MCF 10A (cell line): Measurements from ENCODE around the gene AGAP1. TPM values are rescaled to one million over a fixed set of nuclear protein-coding genes. Genes with fewer than 3 reads are reported as not detected.

Source experiments
- BruUV-seq: library from RNA; stranded (reverse); fragments of 400-500 nt; replicated peaks from 2 replicates; lab custom pipeline; 2021; lab: Mats Ljungman, UMichigan
- CTCF ChIA-PET: fragments of 300-600 bp; sonication (Branson Sonifier 250); formaldehyde crosslinking; extraction: SDS; loops from one replicate; lab custom pipeline; 2021; ENCODE audit warnings: antibody characterized with exemption, inconsistent platforms; lab: Yijun Ruan, JAX
- POLR2A ChIA-PET: fragments of 300-600, 350-650 bp; sonication (Branson Sonifier 250); formaldehyde crosslinking; extraction: SDS; loops from one replicate; lab custom pipeline; 2020; ENCODE audit warnings: antibody characterized with exemption, inconsistent platforms; lab: Yijun Ruan, JAX
- DNase-seq: peaks from one replicate; pipeline ENCODE4 v3.0.0-alpha.2; 2018; ENCODE audit not compliant: unreplicated experiment
- H3K27ac Mint-ChIP-seq: one replicate; pipeline ENCODE4 v1.8.0; 2022; ENCODE audit warnings: mild to moderate bottlenecking, low read depth, mixed read lengths; ENCODE audit not compliant: unreplicated experiment
- H3K27me3 Mint-ChIP-seq: one replicate; pipeline ENCODE4 v1.8.0; 2022; ENCODE audit warnings: mixed read lengths; ENCODE audit not compliant: insufficient read depth, unreplicated experiment
- H3K36me3 Mint-ChIP-seq: one replicate; pipeline ENCODE4 v1.8.0; 2022; ENCODE audit warnings: mild to moderate bottlenecking, moderate library complexity, mixed read lengths; ENCODE audit not compliant: insufficient read depth, unreplicated experiment
- H3K4me1 Mint-ChIP-seq: one replicate; pipeline ENCODE4 v1.8.0; 2022; ENCODE audit warnings: mixed read lengths; ENCODE audit not compliant: insufficient read depth, unreplicated experiment
- H3K4me3 Mint-ChIP-seq: one replicate; pipeline ENCODE4 v1.8.0; 2022; ENCODE audit warnings: mild to moderate bottlenecking, moderate library complexity, mixed read lengths; ENCODE audit not compliant: unreplicated experiment
- H3K9me3 Mint-ChIP-seq: one replicate; pipeline ENCODE4 v1.8.0; 2022; ENCODE audit warnings: mixed read lengths; ENCODE audit not compliant: unreplicated experiment
- intact Hi-C: fragments of 100-400 bp; cut with micrococcal nuclease; formaldehyde crosslinking; loops from 2 replicates; pipeline ENCODE4 v1.14.1; 2022
- total RNA-seq: library from RNA; stranded (reverse); gene quantifications from 2 replicates; pipeline ENCODE4 v1.2.3, GENCODE V29; 2022
- TF ChIP-seq, protein P1 (sequence below): fragments of 200-600 bp; IDR thresholded peaks from one replicate; pipeline ENCODE4 v1.8.0; 2022; ENCODE audit warnings: antibody characterized with exemption, mild to moderate bottlenecking; ENCODE audit not compliant: unreplicated experiment

The AGAP1 gene
- total RNA-seq, 1 experiment from 2014 or later: 41.3 TPM

DNA sequence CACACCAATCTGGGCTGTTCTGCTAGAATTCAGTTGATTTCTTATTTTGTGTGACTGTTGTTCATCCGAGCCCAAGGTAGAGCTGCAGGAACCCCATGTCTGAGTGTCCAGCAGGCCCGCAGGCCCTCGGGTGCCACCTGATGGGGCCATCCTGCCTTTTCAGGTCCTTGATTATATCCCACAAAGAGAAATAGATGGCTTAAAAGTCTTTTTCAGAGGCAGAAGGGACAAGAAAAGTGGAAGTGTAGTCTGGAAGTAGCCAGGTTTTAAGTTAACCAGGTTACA lies 52.2 kb downstream of the AGAP1 start:
- Mint-ChIP-seq H3K4me3 (no peak overlapping the region), H3K27ac (no peak overlapping the region), H3K9me3 (no peaks in the 10 kb centered on the region), H3K36me3 (no peaks in the 10 kb centered on the region), H3K27me3 (no peaks in the 10 kb centered on the region), H3K4me1 (no peaks in the 10 kb centered on the region)
- ChIA-PET CTCF (no interaction called here), POLR2A (no interaction called here)
- no peak for DNase-seq
- BruUV-seq: no TSS peak
- TF ChIP-seq, protein P1, sequence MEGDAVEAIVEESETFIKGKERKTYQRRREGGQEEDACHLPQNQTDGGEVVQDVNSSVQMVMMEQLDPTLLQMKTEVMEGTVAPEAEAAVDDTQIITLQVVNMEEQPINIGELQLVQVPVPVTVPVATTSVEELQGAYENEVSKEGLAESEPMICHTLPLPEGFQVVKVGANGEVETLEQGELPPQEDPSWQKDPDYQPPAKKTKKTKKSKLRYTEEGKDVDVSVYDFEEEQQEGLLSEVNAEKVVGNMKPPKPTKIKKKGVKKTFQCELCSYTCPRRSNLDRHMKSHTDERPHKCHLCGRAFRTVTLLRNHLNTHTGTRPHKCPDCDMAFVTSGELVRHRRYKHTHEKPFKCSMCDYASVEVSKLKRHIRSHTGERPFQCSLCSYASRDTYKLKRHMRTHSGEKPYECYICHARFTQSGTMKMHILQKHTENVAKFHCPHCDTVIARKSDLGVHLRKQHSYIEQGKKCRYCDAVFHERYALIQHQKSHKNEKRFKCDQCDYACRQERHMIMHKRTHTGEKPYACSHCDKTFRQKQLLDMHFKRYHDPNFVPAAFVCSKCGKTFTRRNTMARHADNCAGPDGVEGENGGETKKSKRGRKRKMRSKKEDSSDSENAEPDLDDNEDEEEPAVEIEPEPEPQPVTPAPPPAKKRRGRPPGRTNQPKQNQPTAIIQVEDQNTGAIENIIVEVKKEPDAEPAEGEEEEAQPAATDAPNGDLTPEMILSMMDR: no peak
- intact Hi-C loops: no loop called here

DNA sequence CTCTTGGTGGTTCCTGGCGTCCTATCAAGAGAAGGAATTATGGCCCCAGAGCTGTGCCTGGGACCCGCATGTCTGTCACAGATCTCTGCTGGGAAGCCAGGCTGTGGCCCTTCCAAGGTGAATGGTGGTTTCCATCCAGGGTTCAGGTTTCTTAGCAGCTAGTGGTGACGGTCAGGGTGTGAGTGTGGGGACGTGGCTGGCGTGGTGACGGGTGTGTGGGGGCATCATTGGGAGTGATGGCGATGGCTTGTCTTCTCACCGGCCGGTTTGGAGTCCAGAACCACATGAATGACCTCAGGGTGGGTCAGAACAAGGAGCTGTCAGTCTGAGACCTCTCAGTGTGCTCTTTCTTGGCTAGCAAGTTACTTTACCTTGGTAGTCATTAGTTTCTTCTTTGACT lies 52.6 kb downstream of the AGAP1 start:
- ChIA-PET POLR2A (no interaction called here), CTCF (no interaction called here)
- Mint-ChIP-seq H3K36me3 (no peaks in the 10 kb centered on the region), H3K27ac (no peak overlapping the region), H3K9me3 (no peaks in the 10 kb centered on the region), H3K27me3 (no peaks in the 10 kb centered on the region), H3K4me3 (no peak overlapping the region), H3K4me1 (no peaks in the 10 kb centered on the region)
- DNase-seq: no peak
- BruUV-seq: no TSS peak
- TF ChIP-seq, protein P1: no peak
- intact Hi-C loops: no loop called here

DNA sequence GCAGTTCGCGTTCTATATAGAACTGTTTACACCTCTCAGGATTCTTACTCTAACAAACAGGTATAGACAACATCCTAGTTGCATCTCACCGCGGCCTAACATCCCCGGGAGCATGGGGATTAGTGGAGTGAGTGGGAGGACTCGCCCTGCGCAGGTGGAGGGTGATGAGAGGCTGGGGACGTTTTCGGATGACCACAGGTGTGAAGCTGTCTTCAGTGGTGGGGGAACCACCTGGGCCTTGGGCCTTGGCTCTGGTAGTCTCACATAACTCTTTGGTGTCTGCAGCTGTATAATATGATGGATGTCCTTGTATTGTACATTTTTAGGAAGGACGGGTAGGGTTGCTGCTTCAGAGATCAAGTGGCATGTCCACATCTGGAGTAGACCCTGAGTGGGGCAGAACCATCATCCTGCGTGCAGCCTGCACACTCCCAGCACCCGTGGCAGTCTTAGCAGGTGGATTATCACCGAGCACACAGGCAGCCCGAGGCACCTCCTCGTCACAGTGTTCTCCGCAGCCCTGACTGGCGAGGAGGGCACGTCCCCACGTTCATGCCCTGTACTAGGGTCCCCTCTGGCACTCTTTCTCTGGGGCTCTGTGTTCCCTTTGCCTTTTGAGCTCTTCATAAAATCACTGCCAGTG lies 56.0 kb downstream of the AGAP1 start:
- Mint-ChIP-seq H3K36me3 (no peaks in the 10 kb centered on the region), H3K27me3 (no peaks in the 10 kb centered on the region), H3K27ac (no peak overlapping the region), H3K9me3 (no peaks in the 10 kb centered on the region), H3K4me3 (no peak overlapping the region), H3K4me1 (peaks cover 6% of the 10 kb centered on the region)
- no peak for DNase-seq
- intact Hi-C loops: loop anchor here (5.0 kb wide), 1 partner anchor 53 kb away; no protein-coding TSS in a partner anchor
- ChIA-PET CTCF (no interaction called here), POLR2A (no interaction called here)
- TF ChIP-seq, protein P1: no peak
- no TSS peak for BruUV-seq

DNA sequence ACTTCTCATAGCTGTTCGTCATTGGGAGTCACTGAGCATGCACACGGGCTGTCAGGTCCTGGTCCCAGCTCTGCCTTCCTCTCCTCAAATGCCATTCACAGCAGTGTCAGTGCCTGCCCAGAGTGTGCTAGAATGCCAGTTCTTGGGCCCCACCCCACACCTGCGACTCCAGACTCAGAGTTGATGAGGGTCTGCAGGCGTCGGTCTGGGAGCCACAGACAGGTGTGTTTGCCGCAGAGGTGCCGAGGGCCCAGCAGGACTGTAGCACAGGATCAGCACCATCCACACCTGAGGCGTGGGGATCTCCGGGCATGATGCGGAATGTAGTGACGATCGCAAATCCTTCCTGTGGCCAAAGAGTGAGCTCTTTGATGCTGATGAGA lies 56.5 kb downstream of the AGAP1 start:
- Mint-ChIP-seq H3K4me1 (peaks cover 6% of the 10 kb centered on the region), H3K27me3 (no peaks in the 10 kb centered on the region), H3K4me3 (no peak overlapping the region), H3K27ac (no peak overlapping the region), H3K9me3 (no peaks in the 10 kb centered on the region), H3K36me3 (no peaks in the 10 kb centered on the region)
- BruUV-seq: no TSS peak
- ChIA-PET CTCF (no interaction called here), POLR2A (interaction anchor here (0.7 kb wide), 1 partner anchor 152 kb away, joined by 3 read pairs; no protein-coding TSS in a partner anchor)
- intact Hi-C loops: loop anchor here (5.0 kb wide), 1 partner anchor 53 kb away; no protein-coding TSS in a partner anchor
- TF ChIP-seq, protein P1: no peak
- no peak for DNase-seq
